Endothelial cell (in vitro differentiated cells): ENCODE measurements around the gene TFAP2B. TPM values are rescaled to one million over a fixed set of nuclear protein-coding genes. Genes with fewer than 3 reads are reported as not detected.

ENCODE experiments used
- DNase-seq: peaks from one replicate; pipeline ENCODE4 v3.0.0; 2021; ENCODE audit warnings: low spot score
- H3K27ac Mint-ChIP-seq: one replicate; pipeline ENCODE4 v1.8.0; 2021; ENCODE audit warnings: mixed read lengths, inconsistent platforms; ENCODE audit not compliant: unreplicated experiment
- H3K27me3 Mint-ChIP-seq: one replicate; pipeline ENCODE4 v1.8.0; 2021; ENCODE audit warnings: mild to moderate bottlenecking, moderate library complexity, mixed read lengths, inconsistent platforms; ENCODE audit not compliant: unreplicated experiment
- H3K36me3 Mint-ChIP-seq: one replicate; pipeline ENCODE4 v1.8.0; 2021; ENCODE audit warnings: mild to moderate bottlenecking, low read depth, mixed read lengths, inconsistent platforms; ENCODE audit not compliant: unreplicated experiment
- H3K4me1 Mint-ChIP-seq: one replicate; pipeline ENCODE4 v1.8.0; 2021; ENCODE audit warnings: mild to moderate bottlenecking, mixed read lengths, inconsistent platforms; ENCODE audit not compliant: unreplicated experiment
- H3K4me3 Mint-ChIP-seq: one replicate; pipeline ENCODE4 v1.8.0; 2021; ENCODE audit warnings: mild to moderate bottlenecking, mixed read lengths, inconsistent platforms; ENCODE audit not compliant: unreplicated experiment
- H3K9me3 Mint-ChIP-seq: one replicate; pipeline ENCODE4 v1.8.0; 2021; ENCODE audit warnings: mixed read lengths, inconsistent platforms; ENCODE audit not compliant: unreplicated experiment
- total RNA-seq: library from RNA; stranded (reverse); fragmentation: NEBNext Ultra II Directional; extraction: Animal tissue kit (Norgen Biotek cat#: 25700); gene quantifications from one replicate; pipeline ENCODE4 v1.2.1, GENCODE V29; 2021; ENCODE audit not compliant: unreplicated experiment
- TF ChIP-seq, protein P1 (sequence below): fragments of 200-600 bp; sonication (generic); IDR thresholded peaks from one replicate; pipeline ENCODE4 v1.5.0; 2021; ENCODE audit warnings: antibody characterized with exemption; ENCODE audit not compliant: unreplicated experiment

The TFAP2B gene
- total RNA-seq, 1 donor from 2014 or later = not detected

DNA sequence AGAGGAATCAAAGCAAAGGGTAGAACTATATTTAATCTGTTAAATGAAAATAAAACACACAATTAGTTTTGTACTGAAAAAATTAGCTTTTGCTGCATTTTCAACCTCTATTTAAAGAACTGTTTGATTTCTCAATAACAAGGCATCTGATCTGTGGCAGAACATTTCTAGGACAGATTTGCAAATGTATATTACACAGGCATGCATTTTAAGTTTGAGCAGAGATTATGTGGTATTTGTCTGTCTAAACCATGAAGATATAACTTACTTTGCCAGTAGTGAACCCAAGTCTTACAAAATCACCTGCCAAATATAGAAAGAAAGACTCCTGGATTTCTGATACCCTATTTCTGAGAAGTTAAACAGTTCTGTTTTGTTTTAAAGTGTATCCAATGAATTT, 71.9 kb downstream of the TFAP2B start:
- Mint-ChIP-seq H3K36me3 (no peaks in the 10 kb centered on the region), H3K9me3 (no peaks in the 10 kb centered on the region), H3K4me1 (no peaks in the 10 kb centered on the region), H3K27ac (no peak overlapping the region), H3K27me3 (no peaks in the 10 kb centered on the region), H3K4me3 (no peak overlapping the region)
- no peak for DNase-seq
- TF ChIP-seq, protein P1, sequence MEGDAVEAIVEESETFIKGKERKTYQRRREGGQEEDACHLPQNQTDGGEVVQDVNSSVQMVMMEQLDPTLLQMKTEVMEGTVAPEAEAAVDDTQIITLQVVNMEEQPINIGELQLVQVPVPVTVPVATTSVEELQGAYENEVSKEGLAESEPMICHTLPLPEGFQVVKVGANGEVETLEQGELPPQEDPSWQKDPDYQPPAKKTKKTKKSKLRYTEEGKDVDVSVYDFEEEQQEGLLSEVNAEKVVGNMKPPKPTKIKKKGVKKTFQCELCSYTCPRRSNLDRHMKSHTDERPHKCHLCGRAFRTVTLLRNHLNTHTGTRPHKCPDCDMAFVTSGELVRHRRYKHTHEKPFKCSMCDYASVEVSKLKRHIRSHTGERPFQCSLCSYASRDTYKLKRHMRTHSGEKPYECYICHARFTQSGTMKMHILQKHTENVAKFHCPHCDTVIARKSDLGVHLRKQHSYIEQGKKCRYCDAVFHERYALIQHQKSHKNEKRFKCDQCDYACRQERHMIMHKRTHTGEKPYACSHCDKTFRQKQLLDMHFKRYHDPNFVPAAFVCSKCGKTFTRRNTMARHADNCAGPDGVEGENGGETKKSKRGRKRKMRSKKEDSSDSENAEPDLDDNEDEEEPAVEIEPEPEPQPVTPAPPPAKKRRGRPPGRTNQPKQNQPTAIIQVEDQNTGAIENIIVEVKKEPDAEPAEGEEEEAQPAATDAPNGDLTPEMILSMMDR = no peak

DNA sequence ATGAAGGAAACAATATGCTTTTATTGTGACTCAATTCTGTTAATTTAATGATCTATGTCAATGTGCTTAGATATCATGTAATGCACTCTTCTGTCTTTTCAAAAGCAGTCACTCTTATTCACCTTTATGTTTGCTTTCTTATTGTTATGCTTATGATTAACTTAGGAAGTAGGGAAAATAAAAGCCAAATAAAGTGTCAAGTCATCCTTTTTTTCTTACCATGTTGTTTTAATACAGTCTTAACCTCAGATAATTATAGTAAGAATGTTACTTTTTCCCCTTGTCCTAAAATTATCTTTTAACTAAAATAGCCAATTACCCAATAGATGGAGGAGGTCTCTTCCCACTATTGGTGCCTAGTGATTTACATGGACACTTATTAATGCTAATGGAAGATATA, 72.6 kb downstream of the TFAP2B start:
- no peak for DNase-seq
- no peaks in the 10 kb centered on the region for H3K27me3 Mint-ChIP-seq
- TF ChIP-seq, protein P1 = no peak
- no peaks in the 10 kb centered on the region for H3K9me3 Mint-ChIP-seq
- H3K36me3 Mint-ChIP-seq = no peaks in the 10 kb centered on the region
- H3K4me1 Mint-ChIP-seq = no peaks in the 10 kb centered on the region
- no peak overlapping the region for H3K4me3 Mint-ChIP-seq
- no peak overlapping the region for H3K27ac Mint-ChIP-seq

Other genes with a start within 250 kb of the TFAP2B start
- 0.31 TPM for gene TFAP2D, start 105.3 kb upstream of the TFAP2B start, total RNA-seq